GM12892 (cell line): ENCODE data around the gene ABCC3.

Experiments
- POLR2AphosphoS5 ChIP-seq: IDR thresholded peaks from 2 replicates; pipeline ENCODE4 v1.6.1; 2011; ENCODE audit warnings: low read depth, low read length, control low read depth
- TAF1 ChIP-seq: IDR thresholded peaks from 2 replicates; pipeline ENCODE4 v1.6.1; 2011; ENCODE audit warnings: low read depth, mild to moderate bottlenecking, control low read depth, low read length, borderline replicate concordance

- TF ChIP-seq POLR2AphosphoS5 (no peak), TAF1 (no peak)
These were observed 54.6 kb downstream of the ABCC3 start for GRCh38 chr17:50689251-50689650.
